HepG2 (cell line): ENCODE results near the gene DDX24.

Experiments used
- AHR ChIP-seq: IDR thresholded peaks from 2 replicates; pipeline ENCODE4 v1.6.1; 2018; ENCODE audit warnings: missing genetic modification reagents, missing compliant biosample characterization
- EP300 ChIP-seq, 3 experiments: sonication (generic) in 1 of 3; formaldehyde crosslinking in 1 of 3; IDR thresholded peaks; 2 replicates each; pipeline versions ENCODE4 v1.5.1 to v1.6.1; 2011 to 2020; ENCODE audit warnings: low read depth in 2 of 3, low read length in 2 of 3, borderline replicate concordance in 1 of 3, improper control_type of control experiment in 1 of 3, mild to moderate bottlenecking in 1 of 3, missing genetic modification reagents in 1 of 3, moderate library complexity in 1 of 3
- ESRRA ChIP-seq: sonication (generic); formaldehyde crosslinking; IDR thresholded peaks from 2 replicates; pipeline ENCODE4 v1.5.1; 2020; ENCODE audit warnings: mild to moderate bottlenecking, low read depth, missing genetic modification reagents
- GTF2F1 ChIP-seq: fragments of 150-350 bp; IDR thresholded peaks from 2 replicates; pipeline ENCODE4 v1.6.1; 2014; ENCODE audit warnings: low read length
- SMC3 ChIP-seq: IDR thresholded peaks from 2 replicates; pipeline ENCODE4 v1.6.1; 2011; ENCODE audit warnings: low read length, improper control_type of control experiment
- SP1 ChIP-seq, 2 experiments: fragments of 450-650 bp in 1 of 2; sonication (generic) in 1 of 2; formaldehyde crosslinking in 1 of 2; IDR thresholded peaks; 2 replicates each; pipeline versions ENCODE4 v1.4.0 to v1.6.1; 2016 to 2020; ENCODE audit warnings: missing genetic modification reagents in 1 of 2
- ZNF782 ChIP-seq: sonication (generic); formaldehyde crosslinking; IDR thresholded peaks from 2 replicates; pipeline ENCODE4 v1.4.0; 2020; ENCODE audit warnings: missing genetic modification reagents, mild to moderate bottlenecking, borderline replicate concordance
- TF ChIP-seq, protein P1 (sequence below): sonication (generic); formaldehyde crosslinking; IDR thresholded peaks from 2 replicates; pipeline ENCODE4 v1.4.0; 2020; ENCODE audit warnings: missing genetic modification reagents, borderline replicate concordance
- TF ChIP-seq, protein P2 (sequence below), 2 experiments: IDR thresholded peaks; 2 replicates each; pipeline ENCODE4 v1.6.1; 2011 to 2012; ENCODE audit warnings: low read length in 2 of 2, borderline replicate concordance in 1 of 2, low read depth in 1 of 2, mild to moderate bottlenecking in 1 of 2, moderate library complexity in 1 of 2
- TF ChIP-seq, protein P3 (sequence below): sonication (generic); formaldehyde crosslinking; IDR thresholded peaks from 2 replicates; pipeline ENCODE4 v1.4.0; 2020; ENCODE audit warnings: missing genetic modification reagents
- TF ChIP-seq, protein P4 (sequence below): sonication (generic); formaldehyde crosslinking; IDR thresholded peaks from 2 replicates; pipeline ENCODE4 v1.4.0; 2020; ENCODE audit warnings: mild to moderate bottlenecking, missing genetic modification reagents
- TF ChIP-seq, protein P5 (sequence below): sonication (generic); formaldehyde crosslinking; IDR thresholded peaks from 2 replicates; pipeline ENCODE4 v1.9.0; 2022; ENCODE audit warnings: low read depth, missing genetic modification reagents

DNA sequence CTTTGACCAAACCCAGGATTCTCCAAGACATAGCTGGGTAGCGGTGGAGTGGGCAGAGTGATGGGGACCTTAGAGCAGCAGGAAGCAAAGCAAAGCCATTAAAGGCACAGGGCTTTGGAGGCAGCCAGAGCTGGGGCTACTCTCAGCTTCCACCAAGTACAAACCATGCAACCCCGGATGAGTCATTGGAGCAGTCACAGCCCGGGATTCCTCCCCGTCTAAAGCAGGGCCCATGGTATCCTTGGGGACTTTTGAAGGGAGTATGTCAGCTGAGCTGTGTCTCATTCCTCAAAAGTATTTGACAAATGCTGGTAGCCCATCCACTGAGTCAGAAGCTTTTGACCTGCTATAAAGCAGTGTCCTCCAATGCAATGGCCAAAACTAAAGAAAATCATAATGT lies 19.8 kb upstream of the DDX24 start:
- TF ChIP-seq ZNF782 (CRISPR knock-in tag) (no peak), EP300 (IDR thresholded peaks at IDR 0.05; ENCODE audit: low read depth in 2 of 2, low read length in 2 of 2) (no peak), EP300 (CRISPR knock-in tag; IDR thresholded peaks at IDR 0.05; ENCODE audit: borderline replicate concordance) (no peak), AHR (CRISPR knock-in tag) (no peak), SP1 (IDR thresholded peaks at IDR 0.05) (no peak), SP1 (CRISPR knock-in tag; IDR thresholded peaks at IDR 0.05) (no peak), ESRRA (CRISPR knock-in tag) (no peak), GTF2F1 (no peak), SMC3 (no peak)
- TF ChIP-seq, protein P1, sequence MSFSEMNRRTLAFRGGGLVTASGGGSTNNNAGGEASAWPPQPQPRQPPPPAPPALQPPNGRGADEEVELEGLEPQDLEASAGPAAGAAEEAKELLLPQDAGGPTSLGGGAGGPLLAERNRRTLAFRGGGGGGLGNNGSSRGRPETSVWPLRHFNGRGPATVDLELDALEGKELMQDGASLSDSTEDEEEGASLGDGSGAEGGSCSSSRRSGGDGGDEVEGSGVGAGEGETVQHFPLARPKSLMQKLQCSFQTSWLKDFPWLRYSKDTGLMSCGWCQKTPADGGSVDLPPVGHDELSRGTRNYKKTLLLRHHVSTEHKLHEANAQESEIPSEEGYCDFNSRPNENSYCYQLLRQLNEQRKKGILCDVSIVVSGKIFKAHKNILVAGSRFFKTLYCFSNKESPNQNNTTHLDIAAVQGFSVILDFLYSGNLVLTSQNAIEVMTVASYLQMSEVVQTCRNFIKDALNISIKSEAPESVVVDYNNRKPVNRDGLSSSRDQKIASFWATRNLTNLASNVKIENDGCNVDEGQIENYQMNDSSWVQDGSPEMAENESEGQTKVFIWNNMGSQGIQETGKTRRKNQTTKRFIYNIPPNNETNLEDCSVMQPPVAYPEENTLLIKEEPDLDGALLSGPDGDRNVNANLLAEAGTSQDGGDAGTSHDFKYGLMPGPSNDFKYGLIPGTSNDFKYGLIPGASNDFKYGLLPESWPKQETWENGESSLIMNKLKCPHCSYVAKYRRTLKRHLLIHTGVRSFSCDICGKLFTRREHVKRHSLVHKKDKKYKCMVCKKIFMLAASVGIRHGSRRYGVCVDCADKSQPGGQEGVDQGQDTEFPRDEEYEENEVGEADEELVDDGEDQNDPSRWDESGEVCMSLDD (CRISPR knock-in tag), result no peak
- TF ChIP-seq, protein P2, sequence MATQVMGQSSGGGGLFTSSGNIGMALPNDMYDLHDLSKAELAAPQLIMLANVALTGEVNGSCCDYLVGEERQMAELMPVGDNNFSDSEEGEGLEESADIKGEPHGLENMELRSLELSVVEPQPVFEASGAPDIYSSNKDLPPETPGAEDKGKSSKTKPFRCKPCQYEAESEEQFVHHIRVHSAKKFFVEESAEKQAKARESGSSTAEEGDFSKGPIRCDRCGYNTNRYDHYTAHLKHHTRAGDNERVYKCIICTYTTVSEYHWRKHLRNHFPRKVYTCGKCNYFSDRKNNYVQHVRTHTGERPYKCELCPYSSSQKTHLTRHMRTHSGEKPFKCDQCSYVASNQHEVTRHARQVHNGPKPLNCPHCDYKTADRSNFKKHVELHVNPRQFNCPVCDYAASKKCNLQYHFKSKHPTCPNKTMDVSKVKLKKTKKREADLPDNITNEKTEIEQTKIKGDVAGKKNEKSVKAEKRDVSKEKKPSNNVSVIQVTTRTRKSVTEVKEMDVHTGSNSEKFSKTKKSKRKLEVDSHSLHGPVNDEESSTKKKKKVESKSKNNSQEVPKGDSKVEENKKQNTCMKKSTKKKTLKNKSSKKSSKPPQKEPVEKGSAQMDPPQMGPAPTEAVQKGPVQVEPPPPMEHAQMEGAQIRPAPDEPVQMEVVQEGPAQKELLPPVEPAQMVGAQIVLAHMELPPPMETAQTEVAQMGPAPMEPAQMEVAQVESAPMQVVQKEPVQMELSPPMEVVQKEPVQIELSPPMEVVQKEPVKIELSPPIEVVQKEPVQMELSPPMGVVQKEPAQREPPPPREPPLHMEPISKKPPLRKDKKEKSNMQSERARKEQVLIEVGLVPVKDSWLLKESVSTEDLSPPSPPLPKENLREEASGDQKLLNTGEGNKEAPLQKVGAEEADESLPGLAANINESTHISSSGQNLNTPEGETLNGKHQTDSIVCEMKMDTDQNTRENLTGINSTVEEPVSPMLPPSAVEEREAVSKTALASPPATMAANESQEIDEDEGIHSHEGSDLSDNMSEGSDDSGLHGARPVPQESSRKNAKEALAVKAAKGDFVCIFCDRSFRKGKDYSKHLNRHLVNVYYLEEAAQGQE (IDR thresholded peaks at IDR 0.05; ENCODE audit: borderline replicate concordance in 1 of 2, low read depth in 1 of 2, low read length in 2 of 2), result no peak
- TF ChIP-seq, protein P3, sequence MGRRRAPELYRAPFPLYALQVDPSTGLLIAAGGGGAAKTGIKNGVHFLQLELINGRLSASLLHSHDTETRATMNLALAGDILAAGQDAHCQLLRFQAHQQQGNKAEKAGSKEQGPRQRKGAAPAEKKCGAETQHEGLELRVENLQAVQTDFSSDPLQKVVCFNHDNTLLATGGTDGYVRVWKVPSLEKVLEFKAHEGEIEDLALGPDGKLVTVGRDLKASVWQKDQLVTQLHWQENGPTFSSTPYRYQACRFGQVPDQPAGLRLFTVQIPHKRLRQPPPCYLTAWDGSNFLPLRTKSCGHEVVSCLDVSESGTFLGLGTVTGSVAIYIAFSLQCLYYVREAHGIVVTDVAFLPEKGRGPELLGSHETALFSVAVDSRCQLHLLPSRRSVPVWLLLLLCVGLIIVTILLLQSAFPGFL (CRISPR knock-in tag), result no peak
- TF ChIP-seq, protein P4, sequence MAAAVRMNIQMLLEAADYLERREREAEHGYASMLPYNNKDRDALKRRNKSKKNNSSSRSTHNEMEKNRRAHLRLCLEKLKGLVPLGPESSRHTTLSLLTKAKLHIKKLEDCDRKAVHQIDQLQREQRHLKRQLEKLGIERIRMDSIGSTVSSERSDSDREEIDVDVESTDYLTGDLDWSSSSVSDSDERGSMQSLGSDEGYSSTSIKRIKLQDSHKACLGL (CRISPR knock-in tag), result no peak
- TF ChIP-seq, protein P5, sequence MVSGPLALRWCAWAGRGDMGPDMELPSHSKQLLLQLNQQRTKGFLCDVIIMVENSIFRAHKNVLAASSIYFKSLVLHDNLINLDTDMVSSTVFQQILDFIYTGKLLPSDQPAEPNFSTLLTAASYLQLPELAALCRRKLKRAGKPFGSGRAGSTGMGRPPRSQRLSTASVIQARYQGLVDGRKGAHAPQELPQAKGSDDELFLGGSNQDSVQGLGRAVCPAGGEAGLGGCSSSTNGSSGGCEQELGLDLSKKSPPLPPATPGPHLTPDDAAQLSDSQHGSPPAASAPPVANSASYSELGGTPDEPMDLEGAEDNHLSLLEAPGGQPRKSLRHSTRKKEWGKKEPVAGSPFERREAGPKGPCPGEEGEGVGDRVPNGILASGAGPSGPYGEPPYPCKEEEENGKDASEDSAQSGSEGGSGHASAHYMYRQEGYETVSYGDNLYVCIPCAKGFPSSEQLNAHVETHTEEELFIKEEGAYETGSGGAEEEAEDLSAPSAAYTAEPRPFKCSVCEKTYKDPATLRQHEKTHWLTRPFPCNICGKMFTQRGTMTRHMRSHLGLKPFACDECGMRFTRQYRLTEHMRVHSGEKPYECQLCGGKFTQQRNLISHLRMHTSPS (CRISPR knock-in tag), result no peak
